ENCODE data around the gene ARL4A. TPM values are rescaled to one million over a fixed set of nuclear protein-coding genes. Genes with fewer than 3 reads are reported as not detected.

ARL4A gene
- total RNA-seq, 2 experiments from 2014 or later = 11.7 to 12.0 TPM

DNA sequence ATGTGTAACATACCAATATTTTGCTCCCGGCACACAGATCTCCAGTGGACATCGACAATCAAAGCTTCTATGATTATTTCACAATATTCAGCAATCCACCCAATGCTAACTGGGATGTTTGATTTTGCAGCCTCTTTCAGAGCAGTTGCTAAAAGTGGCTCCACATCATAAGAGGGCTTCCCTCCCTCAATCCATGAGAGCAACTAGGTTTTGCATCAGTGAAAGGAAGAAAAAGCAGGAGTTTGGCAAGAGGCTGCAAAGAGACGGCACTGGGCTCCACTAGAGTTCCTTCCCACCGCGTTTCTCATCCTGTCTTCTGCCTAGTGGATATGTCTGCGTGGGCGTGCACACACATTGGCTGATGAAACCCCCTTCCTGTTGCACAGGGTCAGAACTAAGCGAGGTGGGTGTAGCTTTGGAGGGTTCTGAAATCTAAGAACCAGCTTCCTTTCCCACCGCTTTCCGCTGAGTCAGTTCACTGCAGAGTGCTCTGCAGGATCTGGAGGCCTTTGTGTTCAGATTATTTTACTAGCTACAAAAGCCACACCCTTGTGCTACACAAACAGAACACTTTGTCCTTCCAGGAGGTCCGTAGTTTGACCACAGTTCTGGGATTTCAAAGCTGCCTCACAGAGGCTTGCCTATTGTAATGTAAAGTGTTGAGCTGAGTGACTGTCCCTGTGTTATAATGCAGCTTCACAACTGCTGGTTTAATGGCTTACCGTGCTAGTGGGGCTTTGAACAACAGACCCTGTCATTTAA is 28.1 kb downstream of the ARL4A start:
- no peaks in the 10 kb centered on the region for H3K27me3 Mint-ChIP-seq
- H3K36me3 Mint-ChIP-seq = peaks cover 5% of the 10 kb centered on the region
- H3K4me3 Mint-ChIP-seq = peak overlapping the region; percentile 71
- peak overlapping the region; percentile 74 for H3K27ac Mint-ChIP-seq
- no peaks in the 10 kb centered on the region for H3K9me3 Mint-ChIP-seq
- H3K4me1 Mint-ChIP-seq = peaks cover 22% of the 10 kb centered on the region
- DNase-seq (peak; percentile 51), ATAC-seq (ENCODE audit: low read depth) (peak; percentile 99)
- POLR2A ChIA-PET = interaction anchor here (1.1 to 2.8 kb wide), 3 partner anchors 10 to 28 kb away, joined by 3 to 18 read pairs (median 12); partner anchors contain the start of gene ARL4A

DNA sequence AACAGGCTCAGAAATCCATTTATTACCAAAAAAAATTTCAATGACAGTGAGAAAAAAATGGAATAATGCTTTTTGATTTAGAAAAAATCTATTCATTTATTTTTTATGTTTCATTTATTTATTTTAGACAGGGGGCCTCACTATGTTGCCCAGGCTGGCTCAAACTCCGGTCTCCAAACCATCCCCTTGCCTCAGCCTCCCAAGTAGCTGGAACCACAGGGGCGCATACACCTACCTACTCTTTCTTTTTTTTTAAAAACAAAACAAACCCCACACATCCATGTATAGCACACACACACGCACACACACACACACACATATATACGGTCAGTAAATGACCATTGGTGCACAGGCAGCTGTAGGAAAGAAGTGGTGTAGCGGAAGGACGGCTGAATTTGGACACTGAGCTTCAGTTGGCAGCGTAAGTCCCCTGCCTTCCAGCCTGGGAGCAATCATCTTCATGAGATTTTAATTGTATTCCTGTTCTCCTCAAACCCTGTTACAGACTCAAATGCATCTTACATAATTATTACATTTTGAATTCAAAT is 28.8 kb downstream of the ARL4A start:
- H3K36me3 Mint-ChIP-seq = peaks cover 5% of the 10 kb centered on the region
- H3K27ac Mint-ChIP-seq = peak overlapping the region; percentile 84
- H3K27me3 Mint-ChIP-seq = no peaks in the 10 kb centered on the region
- DNase-seq (no peak), ATAC-seq (ENCODE audit: low read depth) (no peak)
- POLR2A ChIA-PET = interaction anchor here (1.1 to 2.8 kb wide), 3 partner anchors 10 to 29 kb away, joined by 3 to 18 read pairs (median 12); partner anchors contain the start of gene ARL4A
- peak overlapping the region; percentile 71 for H3K4me3 Mint-ChIP-seq
- peaks cover 22% of the 10 kb centered on the region for H3K4me1 Mint-ChIP-seq
- H3K9me3 Mint-ChIP-seq = no peaks in the 10 kb centered on the region

GRCh38 chr7:12716722-12717121 is 29.3 kb downstream of the ARL4A start:
- Mint-ChIP-seq H3K27ac (no peak overlapping the region), H3K27me3 (no peaks in the 10 kb centered on the region), H3K36me3 (peaks cover 7% of the 10 kb centered on the region), H3K4me1 (peaks cover 22% of the 10 kb centered on the region), H3K4me3 (no peak overlapping the region), H3K9me3 (no peaks in the 10 kb centered on the region)
- POLR2A ChIA-PET = interaction anchor here (2.8 kb wide), 1 partner anchor 15 kb away, joined by 12 read pairs; no protein-coding TSS in a partner anchor
- no peak for DNase-seq
- no peak for ATAC-seq (ENCODE audit: low read depth)

GRCh38 chr7:12719141-12719919 is 31.9 kb downstream of the ARL4A start:
- H3K4me3 Mint-ChIP-seq = no peak overlapping the region
- no peak overlapping the region for H3K27ac Mint-ChIP-seq

GRCh38 chr7:12719981-12720865 is 32.8 kb downstream of the ARL4A start:
- Mint-ChIP-seq H3K27ac (no peak overlapping the region), H3K9me3 (no peaks in the 10 kb centered on the region), H3K36me3 (peaks cover 11% of the 10 kb centered on the region), H3K4me3 (no peak overlapping the region), H3K4me1 (peaks cover 35% of the 10 kb centered on the region), H3K27me3 (no peaks in the 10 kb centered on the region)
- no peak for ATAC-seq (ENCODE audit: low read depth)
- POLR2A ChIA-PET = no interaction called here
- no peak for DNase-seq

More at GRCh38 chr7:12719141-12719919, 31.9 kb downstream of the ARL4A start:
- DNase-seq (no peak), ATAC-seq (ENCODE audit: low read depth) (no peak)
- Mint-ChIP-seq H3K36me3 (peaks cover 7% of the 10 kb centered on the region), H3K9me3 (no peaks in the 10 kb centered on the region), H3K27me3 (no peaks in the 10 kb centered on the region), H3K4me1 (peaks cover 37% of the 10 kb centered on the region)
- POLR2A ChIA-PET = no interaction called here

- peaks cover 24% of the 10 kb centered on the region for H3K4me1 Mint-ChIP-seq
- ATAC-seq (ENCODE audit: low read depth) (no peak), DNase-seq (no peak)
- no peak overlapping the region for H3K27ac Mint-ChIP-seq
- no peaks in the 10 kb centered on the region for H3K9me3 Mint-ChIP-seq
- POLR2A ChIA-PET = no interaction called here
- H3K36me3 Mint-ChIP-seq = peaks cover 11% of the 10 kb centered on the region
- no peaks in the 10 kb centered on the region for H3K27me3 Mint-ChIP-seq
- no peak overlapping the region for H3K4me3 Mint-ChIP-seq
These were observed 33.9 kb downstream of the ARL4A start for GRCh38 chr7:12721286-12721830.

- peaks cover 21% of the 10 kb centered on the region for H3K4me1 Mint-ChIP-seq
- no peak overlapping the region for H3K4me3 Mint-ChIP-seq
- ATAC-seq (ENCODE audit: low read depth) (no peak), DNase-seq (no peak)
- H3K9me3 Mint-ChIP-seq = no peaks in the 10 kb centered on the region
- peak overlapping the region; percentile 19 for H3K27ac Mint-ChIP-seq
- POLR2A ChIA-PET = no interaction called here
- H3K27me3 Mint-ChIP-seq = no peaks in the 10 kb centered on the region
- H3K36me3 Mint-ChIP-seq = peaks cover 11% of the 10 kb centered on the region
These were observed 34.7 kb downstream of the ARL4A start for GRCh38 chr7:12722136-12722535.

GRCh38 chr7:12722636-12723605 is 35.5 kb downstream of the ARL4A start:
- ATAC-seq (ENCODE audit: low read depth) (peak; percentile 83), DNase-seq (no peak)
- peaks cover 11% of the 10 kb centered on the region for H3K36me3 Mint-ChIP-seq
- peaks cover 21% of the 10 kb centered on the region for H3K4me1 Mint-ChIP-seq
- H3K27ac Mint-ChIP-seq = peak overlapping the region; percentile 86
- H3K4me3 Mint-ChIP-seq = peak overlapping the region; percentile 38
- POLR2A ChIA-PET = no interaction called here
- no peaks in the 10 kb centered on the region for H3K9me3 Mint-ChIP-seq
- H3K27me3 Mint-ChIP-seq = no peaks in the 10 kb centered on the region

DNA sequence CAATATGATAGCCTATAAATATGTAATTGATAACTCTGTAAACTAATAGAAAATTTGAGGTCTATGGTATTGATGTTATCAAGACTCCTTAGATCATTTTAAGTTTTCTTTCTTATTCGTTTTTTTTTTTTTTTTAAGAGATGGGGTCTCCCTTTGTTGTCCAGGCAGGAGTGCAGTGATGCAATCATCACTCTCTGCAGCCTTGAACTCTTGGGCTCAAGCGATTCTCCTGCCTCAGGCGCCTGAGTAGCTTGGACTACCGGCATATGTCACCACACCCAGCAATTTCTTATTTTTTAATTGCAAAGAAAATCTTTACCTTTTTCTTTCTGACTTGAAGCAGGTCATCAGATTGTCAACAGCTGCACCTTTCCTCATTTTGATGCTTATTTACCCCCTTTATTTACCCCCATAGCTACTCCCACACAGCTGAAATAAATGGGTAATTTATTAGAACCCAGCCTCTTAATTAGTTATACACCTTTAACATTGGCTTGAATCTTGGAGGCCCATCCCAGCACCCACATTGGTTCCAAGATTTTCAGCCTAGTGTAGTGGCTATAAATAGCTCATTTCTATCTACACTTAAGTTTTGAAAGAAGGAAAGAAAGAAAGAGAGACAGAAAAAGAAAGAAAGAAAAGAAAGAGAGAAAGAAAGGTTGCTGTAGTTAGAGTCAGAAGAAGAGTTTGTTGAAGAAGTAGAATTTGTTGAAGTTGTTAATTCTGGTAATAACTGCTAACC is 38.3 kb downstream of the ARL4A start:
- Mint-ChIP-seq H3K27ac (no peak overlapping the region), H3K36me3 (peaks cover 6% of the 10 kb centered on the region), H3K4me3 (no peak overlapping the region), H3K4me1 (peaks cover 19% of the 10 kb centered on the region), H3K27me3 (no peaks in the 10 kb centered on the region), H3K9me3 (no peaks in the 10 kb centered on the region)
- no peak for DNase-seq
- no peak for ATAC-seq (ENCODE audit: low read depth)
- POLR2A ChIA-PET = interaction anchor here (1.2 kb wide), 1 partner anchor 39 kb away, joined by 3 read pairs; no protein-coding TSS in a partner anchor

DNA sequence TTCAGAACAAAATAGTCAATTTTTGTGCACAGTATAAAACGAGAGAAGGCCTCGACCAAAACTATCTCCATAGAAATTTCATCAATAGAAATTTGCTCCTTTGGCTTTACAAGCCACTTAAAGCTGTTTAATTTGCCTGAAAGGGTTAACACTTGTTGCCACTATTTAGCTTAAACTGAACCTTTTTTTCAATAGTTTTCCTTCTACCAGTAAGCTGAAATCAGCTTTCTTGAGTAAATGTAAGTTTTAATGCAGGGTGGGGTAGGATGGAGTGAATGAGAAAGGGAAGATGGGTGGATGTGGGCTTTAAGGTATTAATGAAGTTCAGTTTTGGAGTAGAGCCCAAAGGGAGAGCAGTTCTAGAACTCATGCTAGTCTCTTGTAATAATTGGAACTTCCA is 39.5 kb downstream of the ARL4A start:
- Mint-ChIP-seq H3K4me3 (no peak overlapping the region), H3K36me3 (peaks cover 3% of the 10 kb centered on the region), H3K4me1 (peaks cover 21% of the 10 kb centered on the region), H3K27me3 (no peaks in the 10 kb centered on the region), H3K27ac (no peak overlapping the region), H3K9me3 (no peaks in the 10 kb centered on the region)
- DNase-seq (no peak), ATAC-seq (ENCODE audit: low read depth) (no peak)
- POLR2A ChIA-PET = no interaction called here

- H3K27ac Mint-ChIP-seq = no peak overlapping the region
- no peak for ATAC-seq (ENCODE audit: low read depth)
- H3K9me3 Mint-ChIP-seq = no peaks in the 10 kb centered on the region
- no peaks in the 10 kb centered on the region for H3K27me3 Mint-ChIP-seq
- H3K4me1 Mint-ChIP-seq = peaks cover 16% of the 10 kb centered on the region
- H3K36me3 Mint-ChIP-seq = peaks cover 3% of the 10 kb centered on the region
- no peak overlapping the region for H3K4me3 Mint-ChIP-seq
- DNase-seq = no peak
- POLR2A ChIA-PET = interaction anchor here (1.4 kb wide), 1 partner anchor 41 kb away, joined by 7 read pairs; the partner anchor contains the start of gene ARL4A
These were observed 40.2 kb downstream of the ARL4A start for GRCh38 chr7:12727455-12728191.
